Measurements from ENCODE around the gene FBXW7.

FBXW7 gene

GRCh38 chr4:152430507-152430906, 105.4 kb downstream of the FBXW7 start:
- H3K4me3 ChIP-seq, result no peak overlapping the region
- H3K4me1 ChIP-seq, result peaks cover 20% of the 10 kb centered on the region
- H3K9ac ChIP-seq, result no peak overlapping the region
- no peak for TF ChIP-seq Cebpa-rat (IDR thresholded peaks at IDR 0.05)
- H4K20me1 ChIP-seq, result no peaks in the 10 kb centered on the region; the same call in 1 of the 2 replicates
- no peak overlapping the region for H3K4me2 ChIP-seq
- peaks cover 14% of the 10 kb centered on the region for H3K36me3 ChIP-seq
- no peaks in the 10 kb centered on the region for H3K9me3 ChIP-seq
- no peaks in the 10 kb centered on the region for H3K27me3 ChIP-seq
- no peak overlapping the region for H3K27ac ChIP-seq

- Histone ChIP-seq H4K20me1 (peaks cover 5% of the 10 kb centered on the region; the same call in 1 of the 2 replicates), H3K4me2 (no peak overlapping the region), H3K4me1 (peaks cover 4% of the 10 kb centered on the region; the same call in 1 of the 2 replicates), H3K36me3 (peaks cover 14% of the 10 kb centered on the region), H3K27me3 (no peaks in the 10 kb centered on the region), H3K9ac (no peak overlapping the region), H3K9me3 (no peaks in the 10 kb centered on the region), H3K4me3 (no peak overlapping the region), H3K27ac (no peak overlapping the region)
- no peak for TF ChIP-seq Cebpa-rat (IDR thresholded peaks at IDR 0.05)
Measured at GRCh38 chr4:152427981-152428380, 107.9 kb downstream of the FBXW7 start.

- H3K4me2 ChIP-seq, result no peak overlapping the region
Measured at GRCh38 chr4:152424977-152425376, 110.9 kb downstream of the FBXW7 start.

GRCh38 chr4:152424396-152424795, 111.5 kb downstream of the FBXW7 start:
- no peak overlapping the region for H3K4me2 ChIP-seq
- no peak for TF ChIP-seq Cebpa-rat (IDR thresholded peaks at IDR 0.05)
- no peak overlapping the region for H3K9ac ChIP-seq
- H4K20me1 ChIP-seq, result peaks cover 22% of the 10 kb centered on the region
- peaks cover 14% of the 10 kb centered on the region for H3K36me3 ChIP-seq
- no peak overlapping the region for H3K4me3 ChIP-seq
- H3K27me3 ChIP-seq, result no peaks in the 10 kb centered on the region
- no peak overlapping the region for H3K27ac ChIP-seq
- H3K4me1 ChIP-seq, result no peaks in the 10 kb centered on the region
- H3K9me3 ChIP-seq, result no peaks in the 10 kb centered on the region

More at GRCh38 chr4:152424977-152425376, 110.9 kb downstream of the FBXW7 start:
- Histone ChIP-seq H3K4me3 (no peak overlapping the region), H3K27me3 (no peaks in the 10 kb centered on the region), H3K9ac (no peak overlapping the region), H4K20me1 (peaks cover 16% of the 10 kb centered on the region), H3K36me3 (peaks cover 14% of the 10 kb centered on the region), H3K9me3 (no peaks in the 10 kb centered on the region), H3K4me1 (no peaks in the 10 kb centered on the region), H3K27ac (no peak overlapping the region)
- TF ChIP-seq Cebpa-rat (IDR thresholded peaks at IDR 0.05), result no peak

GRCh38 chr4:152422817-152423320, 113.0 kb downstream of the FBXW7 start:
- no peak overlapping the region for H3K27ac ChIP-seq
- H3K9me3 ChIP-seq, result no peaks in the 10 kb centered on the region
- H3K4me2 ChIP-seq, result no peak overlapping the region
- TF ChIP-seq Cebpa-rat (IDR thresholded peaks at IDR 0.05), result no peak
- peaks cover 23% of the 10 kb centered on the region for H4K20me1 ChIP-seq
- no peaks in the 10 kb centered on the region for H3K27me3 ChIP-seq
- no peak overlapping the region for H3K9ac ChIP-seq
- no peaks in the 10 kb centered on the region for H3K4me1 ChIP-seq
- no peak overlapping the region for H3K4me3 ChIP-seq
- peaks cover 10% of the 10 kb centered on the region; the same call in 1 of the 2 replicates for H3K36me3 ChIP-seq

GRCh38 chr4:152421576-152421975, 114.3 kb downstream of the FBXW7 start:
- H3K9me3 ChIP-seq, result no peaks in the 10 kb centered on the region
- no peaks in the 10 kb centered on the region for H3K27me3 ChIP-seq
- TF ChIP-seq Cebpa-rat (IDR thresholded peaks at IDR 0.05), result no peak
- no peak overlapping the region for H3K27ac ChIP-seq
- no peaks in the 10 kb centered on the region for H3K4me1 ChIP-seq
- no peak overlapping the region for H3K4me2 ChIP-seq
- H3K9ac ChIP-seq, result no peak overlapping the region
- H4K20me1 ChIP-seq, result peaks cover 23% of the 10 kb centered on the region
- H3K4me3 ChIP-seq, result no peak overlapping the region
- peaks cover 4% of the 10 kb centered on the region; the same call in 1 of the 2 replicates for H3K36me3 ChIP-seq

GRCh38 chr4:152419809-152420208, 116.1 kb downstream of the FBXW7 start:
- no peak overlapping the region for H3K9ac ChIP-seq
- no peaks in the 10 kb centered on the region for H3K9me3 ChIP-seq
- H3K4me1 ChIP-seq, result no peaks in the 10 kb centered on the region
- peaks cover 32% of the 10 kb centered on the region for H4K20me1 ChIP-seq
- H3K27me3 ChIP-seq, result no peaks in the 10 kb centered on the region
- H3K4me2 ChIP-seq, result no peak overlapping the region
- no peaks in the 10 kb centered on the region; the same call in 1 of the 2 replicates for H3K36me3 ChIP-seq
- TF ChIP-seq Cebpa-rat (IDR thresholded peaks at IDR 0.05), result no peak
- no peak overlapping the region for H3K4me3 ChIP-seq
- H3K27ac ChIP-seq, result no peak overlapping the region

- peaks cover 50% of the 10 kb centered on the region for H4K20me1 ChIP-seq
- H3K4me2 ChIP-seq, result no peak overlapping the region
- no peaks in the 10 kb centered on the region for H3K9me3 ChIP-seq
- no peaks in the 10 kb centered on the region for H3K27me3 ChIP-seq
- no peak for TF ChIP-seq Cebpa-rat (IDR thresholded peaks at IDR 0.05)
- no peak overlapping the region for H3K27ac ChIP-seq
- H3K4me1 ChIP-seq, result no peaks in the 10 kb centered on the region
- no peak overlapping the region for H3K4me3 ChIP-seq
- H3K36me3 ChIP-seq, result no peaks in the 10 kb centered on the region; the same call in 1 of the 2 replicates
- H3K9ac ChIP-seq, result no peak overlapping the region
Measured at GRCh38 chr4:152417673-152418072, 118.2 kb downstream of the FBXW7 start.

- H3K36me3 ChIP-seq, result peaks cover 8% of the 10 kb centered on the region; the same call in 1 of the 2 replicates
- no peaks in the 10 kb centered on the region for H3K4me1 ChIP-seq
- no peak overlapping the region for H3K4me2 ChIP-seq
- H4K20me1 ChIP-seq, result peaks cover 49% of the 10 kb centered on the region
- no peaks in the 10 kb centered on the region for H3K27me3 ChIP-seq
- no peak for TF ChIP-seq Cebpa-rat (IDR thresholded peaks at IDR 0.05)
- no peak overlapping the region for H3K4me3 ChIP-seq
- no peak overlapping the region for H3K9ac ChIP-seq
- H3K9me3 ChIP-seq, result no peaks in the 10 kb centered on the region
- no peak overlapping the region for H3K27ac ChIP-seq
Measured at GRCh38 chr4:152415980-152416379, 119.9 kb downstream of the FBXW7 start.

GRCh38 chr4:152408514-152409327, 127.2 kb downstream of the FBXW7 start:
- H3K27me3 ChIP-seq, result no peaks in the 10 kb centered on the region
- H3K4me1 ChIP-seq, result no peaks in the 10 kb centered on the region
- H3K9me3 ChIP-seq, result no peaks in the 10 kb centered on the region
- H4K20me1 ChIP-seq, result peaks cover 16% of the 10 kb centered on the region
- no peak overlapping the region for H3K9ac ChIP-seq
- H3K4me2 ChIP-seq, result no peak overlapping the region
- no peak overlapping the region for H3K4me3 ChIP-seq
- no peak overlapping the region for H3K27ac ChIP-seq
- TF ChIP-seq Cebpa-rat (IDR thresholded peaks at IDR 0.05), result no peak
- H3K36me3 ChIP-seq, result peaks cover 16% of the 10 kb centered on the region
